IMR-90 (cell line): Measurements from ENCODE around the gene DEGS2.

Experiments
- CEBPB ChIP-seq: IDR thresholded peaks from 2 replicates; pipeline ENCODE4 v1.6.1; 2012; ENCODE audit warnings: low read depth, low read length, improper control_type of control experiment
- CTCF ChIP-seq: conservative IDR thresholded peaks from 2 replicates; pipeline ENCODE4 v1.5.1; 2012; ENCODE audit warnings: mild to moderate bottlenecking, low read depth, low read length, improper control_type of control experiment
- ELK1 ChIP-seq: fragments of 150-350 bp; IDR thresholded peaks from 2 replicates; pipeline ENCODE4 v1.6.1; 2016; ENCODE audit warnings: low read depth, mild to moderate bottlenecking, low read length, moderate library complexity, borderline replicate concordance
- MAFK ChIP-seq: IDR thresholded peaks from 2 replicates; pipeline ENCODE4 v1.6.1; 2012; ENCODE audit warnings: low read depth, low read length, improper control_type of control experiment
- POLR2A ChIP-seq: IDR thresholded peaks from 2 replicates; pipeline ENCODE4 v1.6.1; 2012; ENCODE audit warnings: mild to moderate bottlenecking, low read depth, low read length
- RCOR1 ChIP-seq: IDR thresholded peaks from 2 replicates; pipeline ENCODE4 v1.6.1; 2012; ENCODE audit warnings: mild to moderate bottlenecking, low read length, improper control_type of control experiment; ENCODE audit not compliant: insufficient replicate concordance
- RFX5 ChIP-seq: IDR thresholded peaks from 2 replicates; pipeline ENCODE4 v1.8.0; 2012; ENCODE audit warnings: low read depth, mild to moderate bottlenecking, low read length, moderate library complexity
- SMC3 ChIP-seq: fragments of 150-350 bp; IDR thresholded peaks from 2 replicates; pipeline ENCODE4 v1.6.1; 2016; ENCODE audit warnings: low read depth, mild to moderate bottlenecking, antibody characterized with exemption, low read length, moderate library complexity
- USF2 ChIP-seq: fragments of 150-350 bp; IDR thresholded peaks from 2 replicates; pipeline ENCODE4 v1.6.1; 2017; ENCODE audit warnings: mild to moderate bottlenecking, antibody characterized with exemption, low read length, low read depth

- TF ChIP-seq CTCF (no peak), SMC3 (no peak), MAFK (no peak), POLR2A (no peak), RFX5 (no peak), CEBPB (no peak), ELK1 (no peak), RCOR1 (no peak), USF2 (no peak)
These were observed 44.2 kb downstream of the DEGS2 start for GRCh38 chr14:100115236-100115635.
